Measurements from ENCODE around the gene OBSCN. TPM values are rescaled to one million over a fixed set of nuclear protein-coding genes. Genes with fewer than 3 reads are reported as not detected.

OBSCN gene
- total and polyA plus RNA-seq, 4 donors: 0.54 to 5.6 (median 2.7) TPM

- Histone ChIP-seq H3K36me3 (ENCODE audit: control insufficient read depth in 4 of 4, insufficient read depth in 3 of 4, low read depth in 1 of 4, low read length in 3 of 4) (no peaks in the 10 kb centered on the region), H3K27me3 (ENCODE audit: control insufficient read depth in 4 of 4, insufficient read depth in 4 of 4, low read length in 3 of 4) (no peaks in the 10 kb centered on the region), H3K4me1 (ENCODE audit: control insufficient read depth in 4 of 4, insufficient read depth in 4 of 4, low read length in 3 of 4) (no peaks in the 10 kb centered on the region), H3K27ac (ENCODE audit: low read depth in 1 of 2, low read length in 2 of 2) (no peak overlapping the region), H3K9ac (ENCODE audit: low read depth in 1 of 2, low read length in 2 of 2) (no peak overlapping the region), H3K9me3 (ENCODE audit: control insufficient read depth in 4 of 4, low read length in 3 of 4) (no peaks in the 10 kb centered on the region), H3K4me3 (ENCODE audit: low read depth in 1 of 3, low read length in 3 of 3) (no peak overlapping the region)
- no peak for TF ChIP-seq ZBTB33 (IDR thresholded peaks at IDR 0.05)
- TF ChIP-seq JUND (IDR thresholded peaks at IDR 0.05): no peak
- TF ChIP-seq REST (IDR thresholded peaks at IDR 0.05): no peak
- no peak for TF ChIP-seq RXRA (IDR thresholded peaks at IDR 0.05)
- no peak for TF ChIP-seq HNF4G (IDR thresholded peaks at IDR 0.05)
- no peak for TF ChIP-seq GABPA (IDR thresholded peaks at IDR 0.05 in 1 of 2, conservative IDR thresholded peaks at IDR 0.05 in 1 of 2)
- no peak for TF ChIP-seq FOXA2 (IDR thresholded peaks at IDR 0.05)
- TF ChIP-seq CTCF (IDR thresholded peaks at IDR 0.05; ENCODE audit: low read depth, low read length, missing input control): no peak
- TF ChIP-seq NR2F2 (IDR thresholded peaks at IDR 0.05): no peak
- TF ChIP-seq HNF4A (conservative IDR thresholded peaks at IDR 0.05): no peak
- TF ChIP-seq SP1 (IDR thresholded peaks at IDR 0.05): no peak
- no peak for TF ChIP-seq TAF1 (conservative IDR thresholded peaks at IDR 0.05)
- TF ChIP-seq YY1 (IDR thresholded peaks at IDR 0.05): no peak
- TF ChIP-seq MAX (IDR thresholded peaks at IDR 0.05): no peak
- TF ChIP-seq EGR1 (IDR thresholded peaks at IDR 0.05; ENCODE audit: low read depth in 2 of 2): no peak
- no peak for TF ChIP-seq FOXA1 (IDR thresholded peaks at IDR 0.05)
- no peak for TF ChIP-seq ATF3 (IDR thresholded peaks at IDR 0.05)
- no peak for TF ChIP-seq RAD21 (IDR thresholded peaks at IDR 0.05)
- no peak for DNase-seq (ENCODE audit: low spot score)
- 86% methylated on average over 6 of the region's 6 CpGs for WGBS
Measured at GRCh38 chr1:228284521-228284920, 76.7 kb downstream of the OBSCN start.
